HG03378 (cell line): Measurements from ENCODE around the gene GPC3.

Experiments
- ATAC-seq: cut with Tn5 transposase; IDR thresholded peaks from one replicate; pipeline ENCODE4 v1.9.1; 2021; ENCODE audit warnings: mild to moderate bottlenecking, moderate library complexity; ENCODE audit not compliant: unreplicated experiment

Gene GPC3

DNA sequence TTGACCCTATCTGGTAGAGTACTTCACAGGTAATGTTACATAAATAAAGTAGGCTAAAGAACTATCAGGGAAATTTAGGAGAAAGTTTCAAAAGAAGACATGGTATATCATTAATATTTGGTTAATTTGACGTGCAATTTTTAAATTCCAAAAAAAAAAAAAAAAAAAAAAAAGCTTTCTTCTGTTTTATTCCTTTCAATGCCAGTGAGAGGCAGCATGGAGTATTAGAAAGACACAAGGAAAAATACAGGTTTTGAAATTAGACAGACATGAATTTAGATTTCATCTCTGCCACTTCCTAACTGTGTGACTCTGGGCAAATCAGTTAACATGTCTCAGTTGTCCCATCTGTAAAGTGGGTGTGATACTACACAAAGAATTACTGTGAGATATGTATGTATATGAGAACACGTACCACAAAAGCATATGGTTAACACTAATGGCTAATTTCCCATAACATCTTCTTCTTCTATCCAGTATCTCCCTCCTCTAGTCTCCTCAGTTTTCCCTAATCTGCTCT lies 132.5 kb downstream of the GPC3 start:
- ATAC-seq = no peak

DNA sequence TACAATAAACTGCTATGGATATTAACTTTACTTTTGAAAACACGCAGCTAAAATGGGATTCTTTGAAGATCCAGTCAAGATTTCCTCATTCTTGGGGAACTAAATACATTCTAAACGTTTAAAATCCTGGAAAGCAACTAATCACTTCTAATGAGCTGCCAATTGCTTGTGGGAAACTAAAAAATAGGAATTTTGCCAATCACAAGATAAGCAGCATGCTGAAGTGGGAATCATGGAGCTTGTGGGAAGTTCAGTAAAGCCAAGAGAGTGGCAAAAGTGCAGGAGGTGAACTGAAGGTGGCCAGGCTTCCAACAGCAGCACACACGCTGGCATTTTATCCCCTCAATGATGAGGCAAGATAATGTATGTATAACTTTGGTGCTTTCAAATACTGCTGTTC lies 133.0 kb downstream of the GPC3 start:
- ATAC-seq = no peak

DNA sequence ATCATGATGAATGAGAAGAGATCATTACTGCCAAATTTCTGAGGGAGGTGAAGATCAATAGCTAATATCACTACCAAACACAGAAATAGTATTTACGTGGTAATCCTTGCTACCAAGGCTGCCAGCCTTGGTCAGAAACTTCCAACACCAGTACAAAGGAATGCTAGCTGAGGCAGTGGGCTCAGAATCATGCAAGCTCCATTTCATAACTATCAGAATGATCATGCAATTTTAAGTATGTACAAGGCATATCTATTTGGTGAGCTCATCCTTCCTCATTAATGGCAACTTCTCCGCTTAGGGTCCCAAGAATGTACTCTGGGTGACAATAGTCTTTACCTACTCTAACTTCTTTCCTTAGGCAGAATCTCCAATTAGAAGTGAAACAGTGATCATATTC lies 135.0 kb downstream of the GPC3 start:
- no peak for ATAC-seq

DNA sequence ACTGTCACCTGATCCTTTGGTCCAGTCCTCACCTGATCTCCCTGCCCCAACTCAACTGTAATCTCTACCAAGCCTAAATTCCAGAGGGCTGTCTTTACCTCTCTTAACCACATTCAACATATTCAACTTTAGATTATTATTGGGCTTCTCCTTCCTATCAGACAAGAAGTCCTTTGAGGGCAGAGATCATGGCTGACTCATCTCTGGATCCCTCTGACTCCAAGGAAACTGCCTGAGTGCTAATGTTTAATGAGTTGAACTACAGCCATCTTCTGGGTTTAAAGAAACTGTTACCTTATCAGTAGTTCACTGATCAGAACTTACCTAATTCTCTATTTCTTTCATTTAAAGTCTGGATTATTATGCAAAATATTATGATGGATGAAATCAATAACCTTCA lies 135.7 kb downstream of the GPC3 start:
- ATAC-seq = no peak

DNA sequence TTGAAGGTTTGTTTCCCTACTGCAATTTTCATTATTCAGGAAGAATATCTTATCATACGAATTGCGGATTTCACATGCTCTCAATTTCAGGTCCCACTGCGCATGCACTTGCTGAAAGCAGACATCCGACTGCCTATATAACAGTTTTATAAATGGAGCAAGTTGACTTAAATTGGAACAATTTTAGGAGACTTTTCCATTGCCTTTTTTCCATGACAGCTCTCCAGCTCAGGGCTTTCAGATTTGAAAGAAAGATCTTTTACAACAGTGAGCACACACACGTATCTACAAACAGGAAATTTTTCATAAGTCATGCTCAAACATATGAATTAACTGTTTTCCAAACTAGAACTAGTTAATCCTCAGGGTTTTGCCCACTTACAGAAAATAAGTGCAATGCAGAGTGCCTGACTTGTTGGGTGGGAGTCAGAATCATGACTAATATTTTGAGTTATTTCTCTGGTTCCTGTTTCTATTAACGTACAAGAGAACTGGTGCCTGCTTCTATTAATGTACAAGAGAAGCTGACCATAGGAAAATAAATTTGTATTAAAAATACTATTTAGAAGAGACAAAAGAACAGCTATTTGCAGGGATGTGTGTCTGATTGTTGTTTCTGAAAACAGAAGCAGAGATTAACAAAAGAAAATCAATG lies 137.9 kb downstream of the GPC3 start:
- peak; percentile 71 for ATAC-seq

DNA sequence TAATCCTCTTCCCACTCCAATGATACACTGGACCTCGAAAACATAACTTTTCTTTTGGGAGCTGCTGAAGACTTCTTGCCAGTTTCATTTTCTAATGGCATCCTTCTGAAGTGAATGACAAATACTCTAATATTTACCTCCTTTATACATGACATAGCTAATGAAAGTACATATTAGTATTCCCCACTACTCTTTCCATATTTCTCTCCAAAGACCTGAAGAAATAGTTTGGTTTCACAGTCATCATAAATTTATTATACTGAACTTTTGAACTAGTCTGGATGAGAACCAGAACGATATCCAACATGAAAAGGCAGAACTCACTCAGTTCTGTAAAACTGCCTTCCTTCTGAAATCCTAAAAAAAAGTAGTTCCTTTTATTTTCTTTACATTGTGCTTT lies 139.1 kb downstream of the GPC3 start:
- ATAC-seq = no peak

DNA sequence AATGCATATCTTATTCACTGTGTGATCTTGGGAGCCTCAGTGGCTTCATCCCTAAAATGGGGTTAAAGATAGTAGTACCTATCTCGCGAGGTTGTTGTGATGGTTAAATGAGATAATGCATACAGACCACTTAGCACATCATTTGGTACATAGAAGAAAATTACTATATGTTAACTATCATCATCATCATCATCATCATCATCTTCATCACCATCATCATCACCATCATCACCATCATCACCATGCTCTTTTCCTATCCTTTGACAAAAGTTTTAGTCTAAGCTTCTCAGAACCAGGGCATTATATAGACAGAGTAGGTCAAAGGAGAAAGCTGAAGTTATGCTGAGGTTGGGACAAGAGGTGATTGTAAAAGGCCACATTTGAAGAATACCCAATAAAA lies 145.0 kb downstream of the GPC3 start:
- no peak for ATAC-seq

DNA sequence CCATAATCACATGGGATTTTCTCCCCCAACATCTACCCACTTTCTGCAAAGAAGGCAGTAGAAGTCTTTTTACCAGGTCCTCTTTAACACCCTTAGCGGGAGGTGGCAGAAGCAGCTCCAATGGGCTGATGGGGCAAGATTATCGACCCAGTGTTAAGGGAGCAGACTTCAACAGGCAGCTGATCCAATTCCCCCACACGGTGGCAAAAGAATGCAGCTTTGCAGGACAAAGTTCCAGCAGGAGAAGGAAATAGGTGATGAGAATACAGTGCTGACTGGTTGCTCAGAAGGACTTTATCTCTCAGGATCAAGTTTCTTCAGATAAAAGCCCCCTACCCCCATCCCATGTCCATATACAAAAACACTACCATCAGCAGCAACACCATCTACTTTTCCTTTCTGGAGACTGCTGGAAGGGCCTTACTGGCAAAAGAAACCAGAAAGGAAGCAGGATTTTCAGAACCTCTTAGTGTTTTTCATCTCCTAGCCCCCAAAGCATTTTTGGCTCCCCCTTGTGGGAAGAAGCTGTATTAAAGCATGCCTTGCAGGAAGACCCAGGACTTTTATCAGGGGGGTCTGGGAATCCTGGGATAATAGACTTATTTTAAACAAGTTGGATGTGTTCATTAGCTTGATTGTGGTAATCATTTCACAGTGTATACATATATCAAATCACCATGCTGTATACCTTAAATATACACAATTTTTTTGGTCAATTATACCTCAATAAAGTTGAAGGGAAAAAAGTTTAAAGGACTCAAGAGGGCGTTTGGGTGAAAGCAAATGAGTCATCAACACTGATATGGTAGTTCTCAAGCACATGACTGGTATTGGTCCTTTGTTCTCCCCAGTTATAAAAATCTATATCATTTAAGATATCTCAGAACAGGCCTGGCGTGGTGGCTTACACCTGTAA lies 146.4 kb downstream of the GPC3 start:
- ATAC-seq = no peak

DNA sequence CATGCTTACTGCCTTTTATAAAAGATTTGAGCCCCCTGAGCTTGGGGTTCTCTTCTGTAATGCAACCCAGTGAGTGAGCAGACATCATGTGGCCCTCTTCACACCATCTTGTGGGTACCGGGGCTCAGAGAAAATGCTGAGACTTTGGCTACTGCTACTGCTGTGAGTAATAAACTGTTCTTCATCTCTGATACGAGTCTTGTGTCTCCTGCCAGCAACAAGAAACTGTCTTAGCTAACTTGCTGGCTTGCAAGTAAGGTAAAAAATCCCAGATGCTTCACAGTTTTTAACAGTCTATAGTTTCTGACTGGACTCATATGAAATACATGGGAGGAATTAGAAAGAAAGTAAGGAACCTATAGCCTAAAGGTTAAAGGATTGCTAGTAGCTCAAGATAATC lies 148.3 kb downstream of the GPC3 start:
- no peak for ATAC-seq

DNA sequence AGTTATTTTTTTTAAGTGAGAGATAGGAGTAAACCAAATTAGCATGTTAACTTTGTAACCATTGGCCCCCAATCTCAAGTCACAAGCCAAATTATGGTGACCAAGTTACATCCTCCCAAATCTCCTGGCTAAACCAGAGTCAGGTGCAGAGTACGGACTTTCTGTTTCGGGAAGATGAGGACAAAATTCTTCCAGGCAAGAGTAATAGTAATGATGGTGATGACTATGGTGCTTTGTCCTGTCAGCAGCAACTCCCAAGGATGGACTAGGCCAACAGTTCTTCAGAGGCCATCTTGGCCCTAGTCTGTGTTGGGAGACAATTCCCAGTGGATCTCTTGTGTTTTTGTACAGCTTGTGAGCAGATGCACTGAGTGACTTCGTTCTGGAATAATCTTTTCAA lies 148.8 kb downstream of the GPC3 start:
- ATAC-seq = no peak

DNA sequence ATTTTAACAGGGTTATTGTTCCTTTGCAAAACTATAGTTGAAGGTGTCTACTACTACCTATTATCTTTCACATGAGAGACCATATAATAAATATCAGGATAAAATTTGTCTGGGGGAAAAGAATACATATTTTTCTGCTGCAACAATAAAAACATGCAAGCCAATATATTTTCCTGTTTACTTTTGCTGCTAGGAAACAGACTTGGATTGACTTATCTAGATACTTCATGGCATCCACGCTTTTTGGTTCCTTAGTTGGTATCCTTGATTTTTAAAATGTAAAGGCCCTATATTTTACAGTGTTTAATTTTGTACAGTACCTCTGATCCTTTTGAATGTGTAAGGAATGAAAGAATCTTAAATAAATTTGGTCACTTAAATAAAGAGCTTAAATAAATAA lies 150.6 kb downstream of the GPC3 start:
- no peak for ATAC-seq

DNA sequence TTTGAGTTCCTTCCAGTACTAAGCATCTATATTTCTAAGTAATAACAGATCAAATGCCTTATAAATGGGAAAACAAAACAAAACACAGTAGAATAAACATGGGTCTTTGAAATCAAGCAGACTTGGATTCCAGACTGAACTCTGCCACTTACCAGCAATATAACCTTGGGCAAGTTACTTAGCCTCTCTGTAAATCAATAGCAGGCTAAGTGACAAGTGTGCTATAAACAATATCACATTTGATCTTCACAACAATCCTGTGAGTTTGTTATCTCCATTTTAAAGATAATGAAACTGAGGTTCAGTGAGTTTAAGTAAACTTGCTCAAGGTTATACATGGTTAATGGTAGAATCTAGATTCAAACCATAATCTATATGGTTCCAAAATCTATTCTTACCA lies 165.8 kb downstream of the GPC3 start:
- ATAC-seq = no peak

DNA sequence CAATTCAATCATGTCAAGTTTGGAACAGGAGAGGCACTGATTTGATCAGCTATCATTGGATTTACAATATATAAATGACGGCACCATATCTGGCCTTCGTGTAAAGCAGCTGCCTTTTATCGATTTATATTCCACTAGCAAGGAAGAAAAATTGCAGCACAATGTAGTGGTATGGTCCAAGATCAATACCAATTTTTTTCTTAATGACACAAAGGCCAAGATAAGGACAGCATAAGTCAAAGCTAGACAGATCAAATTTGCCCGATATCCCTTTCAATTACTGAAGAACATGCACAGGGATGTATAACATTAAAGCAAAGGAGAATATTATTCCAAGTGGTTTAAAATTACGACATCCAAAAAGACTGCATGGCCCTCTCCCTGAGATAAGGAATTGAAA lies 167.4 kb downstream of the GPC3 start:
- no peak for ATAC-seq

DNA sequence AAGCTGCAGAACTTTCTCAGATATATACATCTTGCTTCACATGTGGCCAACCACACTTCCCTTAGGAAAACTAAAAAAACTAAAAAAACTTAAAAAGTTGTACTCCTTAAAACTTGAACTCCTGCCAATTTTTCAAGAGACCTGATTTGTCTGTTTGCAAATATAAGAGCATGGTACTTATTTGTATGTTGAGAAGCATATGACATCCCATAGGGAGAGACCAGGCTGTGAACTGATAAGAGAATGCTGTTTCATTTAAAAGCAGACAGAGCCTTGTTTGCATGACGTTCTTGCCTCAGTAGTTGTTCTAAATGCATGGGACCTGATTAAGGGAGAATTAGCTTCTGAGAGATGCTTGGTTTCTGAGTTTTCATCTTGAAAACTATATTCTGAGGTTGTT lies 169.9 kb downstream of the GPC3 start:
- no peak for ATAC-seq

DNA sequence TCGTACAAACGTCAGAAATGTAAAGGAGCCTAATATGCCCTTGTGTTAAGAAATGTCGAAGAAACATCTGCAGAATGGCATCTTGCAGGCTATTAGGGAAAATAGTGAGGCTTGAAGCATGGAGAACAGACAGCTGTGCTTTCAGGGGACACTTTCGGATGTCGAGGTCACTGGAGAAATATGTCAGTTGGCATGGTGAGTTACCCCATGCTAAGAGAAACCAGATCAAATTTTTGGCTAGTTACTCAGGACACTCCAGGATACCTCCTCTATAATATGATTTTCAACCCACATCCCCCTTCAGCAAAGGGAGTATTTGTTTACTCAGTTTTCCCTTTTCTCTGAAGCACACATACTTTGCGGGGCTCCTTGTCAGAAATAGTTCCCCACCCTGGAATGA lies 171.4 kb downstream of the GPC3 start:
- no peak for ATAC-seq

DNA sequence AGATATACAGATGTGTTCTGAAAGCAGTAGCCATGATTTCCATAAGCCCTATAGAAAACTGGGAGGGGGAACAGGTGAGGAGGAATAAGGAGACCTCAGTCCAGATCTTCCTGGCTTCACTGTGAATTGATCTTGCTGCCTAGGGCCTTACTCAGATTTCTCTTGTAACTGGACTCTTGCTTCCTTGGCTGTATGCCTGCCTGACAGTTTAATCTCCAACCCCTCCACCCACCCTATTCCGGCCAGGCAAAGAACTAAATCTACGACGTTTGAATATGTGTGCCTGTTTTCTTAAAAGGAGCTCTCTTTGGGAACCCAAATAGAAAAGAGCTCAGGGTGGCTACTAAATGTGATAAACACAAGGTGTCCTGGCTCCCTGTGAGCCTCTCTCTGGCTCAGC lies 173.0 kb downstream of the GPC3 start:
- ATAC-seq = no peak

DNA sequence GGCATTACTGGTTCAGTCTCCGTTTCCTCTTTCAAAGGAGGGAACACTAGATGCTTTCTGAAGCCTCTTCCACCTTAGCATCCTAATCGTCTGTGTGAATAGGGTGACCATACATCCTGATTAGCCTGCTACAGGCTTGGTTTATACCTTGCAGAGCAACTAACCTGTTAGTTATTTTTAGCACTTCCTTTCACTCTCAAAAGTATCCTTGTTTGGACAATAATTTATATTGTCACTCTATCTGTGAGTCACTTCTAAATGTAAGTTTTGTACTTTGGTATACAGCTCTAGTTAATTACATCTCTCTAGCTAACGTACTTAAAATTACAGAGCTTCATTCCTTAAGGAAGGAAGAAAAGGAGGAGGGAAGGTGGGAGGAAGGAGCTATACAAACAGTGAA lies 174.5 kb downstream of the GPC3 start:
- ATAC-seq = no peak

DNA sequence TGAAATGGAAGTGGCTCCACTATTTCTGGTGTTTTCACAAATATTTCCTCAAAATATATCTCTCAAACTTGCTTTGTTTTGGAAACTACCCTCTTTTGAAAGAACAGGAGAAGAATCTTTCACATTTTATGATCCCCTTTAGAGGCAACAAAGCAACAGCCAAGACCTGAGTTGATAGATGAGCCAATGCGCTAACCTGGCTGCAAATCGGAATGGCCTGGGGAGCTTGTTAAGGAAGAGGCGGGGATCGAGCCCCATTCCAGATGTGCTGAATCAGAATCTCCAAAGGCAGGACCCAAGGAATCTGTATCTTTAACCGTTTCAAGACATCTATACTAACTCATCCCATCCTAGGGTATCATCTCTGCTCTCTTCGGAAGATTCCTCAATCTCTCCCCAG lies 181.3 kb downstream of the GPC3 start:
- ATAC-seq = no peak

DNA sequence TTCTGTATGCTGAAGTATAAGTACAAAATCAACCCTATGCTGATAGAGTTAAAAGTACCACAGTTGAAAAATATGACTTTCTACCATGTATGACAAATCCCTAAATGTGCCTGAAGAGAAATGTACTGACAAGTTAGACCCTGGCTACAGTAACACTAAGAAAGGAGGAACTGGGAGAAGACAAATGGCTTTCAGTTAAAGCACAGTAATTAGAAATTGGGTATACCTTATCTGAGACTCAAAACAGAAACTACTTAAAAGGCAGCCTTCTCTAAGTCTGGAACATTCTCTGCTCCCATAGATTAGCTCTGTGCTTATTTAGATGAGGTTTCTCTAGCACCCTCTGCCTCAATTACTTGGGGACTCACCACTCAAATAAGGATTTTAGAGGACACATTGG lies 189.1 kb downstream of the GPC3 start:
- ATAC-seq = no peak

DNA sequence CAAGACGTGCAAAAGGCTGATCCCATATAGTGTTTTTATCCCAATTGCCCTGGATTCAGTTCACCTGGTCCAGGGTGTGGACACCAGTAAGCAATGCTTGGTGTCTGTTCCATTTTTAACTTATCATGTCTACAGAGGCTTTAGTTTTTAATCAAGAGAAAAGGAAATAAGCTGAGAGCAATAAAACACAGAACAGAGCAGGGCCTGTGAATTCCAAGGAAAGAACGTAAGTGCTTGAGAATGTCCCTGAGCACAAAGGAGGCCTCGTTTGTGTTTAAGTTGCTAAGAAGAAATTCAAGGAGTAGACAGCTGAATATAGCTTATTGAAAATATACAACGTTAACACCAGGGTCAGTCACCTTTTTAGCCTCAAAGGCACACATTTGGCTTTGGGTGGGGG lies 191.3 kb downstream of the GPC3 start:
- no peak for ATAC-seq

DNA sequence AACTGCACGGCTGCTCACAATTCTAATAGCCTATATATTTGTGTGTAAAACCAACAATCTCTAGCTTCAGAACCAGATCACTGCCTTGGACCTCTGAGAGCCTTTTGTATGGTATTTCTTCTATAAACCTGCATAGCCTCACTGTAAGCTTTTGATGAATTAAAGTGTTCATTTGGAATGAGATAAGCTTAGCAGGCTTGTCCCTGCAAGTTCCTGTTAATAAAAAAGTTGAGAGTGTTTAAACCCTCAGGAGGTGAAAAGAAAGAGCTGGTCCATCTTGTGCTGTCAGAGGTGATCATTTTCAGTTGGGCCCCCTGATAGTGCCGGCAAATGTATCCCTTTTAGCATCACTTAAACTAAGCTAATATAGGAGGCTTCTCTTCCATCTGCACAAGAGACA lies 191.8 kb downstream of the GPC3 start:
- no peak for ATAC-seq

DNA sequence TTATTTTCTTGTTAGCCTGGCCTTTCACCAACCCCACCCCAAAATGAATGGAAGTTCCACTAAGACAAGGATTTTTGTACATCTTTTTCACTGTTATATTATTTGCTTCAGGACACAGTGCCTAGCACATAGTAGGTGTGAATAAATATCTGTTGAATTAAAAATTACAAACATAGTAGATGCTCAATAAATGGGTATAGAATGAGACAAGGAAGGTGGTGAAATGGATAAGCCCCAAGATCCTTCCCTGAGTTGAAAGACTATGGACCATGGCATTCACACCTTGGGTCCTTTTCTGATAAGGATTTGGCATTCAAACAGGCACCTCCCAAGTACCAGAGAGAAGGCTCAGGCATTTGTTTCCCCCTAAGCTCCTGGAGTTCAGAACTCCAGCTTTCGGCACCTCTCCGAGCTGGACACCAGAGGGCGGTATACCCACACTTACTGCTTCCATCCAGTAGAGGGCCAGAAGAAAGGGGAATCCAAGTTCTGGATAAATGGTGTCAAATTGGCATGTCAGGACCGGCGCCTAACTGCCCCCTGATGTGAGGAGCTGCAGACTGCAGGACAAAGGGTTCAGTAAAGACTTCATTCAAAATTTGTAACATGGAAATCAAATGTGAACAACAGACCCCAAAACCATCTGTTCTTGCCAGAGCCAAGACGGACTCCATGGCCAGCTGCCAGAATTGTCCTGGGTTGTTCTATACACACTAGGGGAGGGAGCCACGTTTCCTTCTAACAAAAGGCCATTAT lies 193.0 kb downstream of the GPC3 start:
- ATAC-seq = peak; percentile 89
